Suprapubic skin (tissue), 4 donors: ENCODE data around the gene TMPRSS4.

Experiments used
- POLR2A ChIP-seq, 2 donors: fragments of 450-650 bp; IDR thresholded peaks; one replicate each; pipeline ENCODE4 v1.6.1; 2017; ENCODE audit warnings: antibody characterized with exemption in 2 of 2, mild to moderate bottlenecking in 2 of 2, moderate library complexity in 2 of 2
- POLR2AphosphoS5 ChIP-seq, 3 donors: sonication (generic); formaldehyde crosslinking; IDR thresholded peaks; one replicate each; pipeline ENCODE4 v1.6.1; 2017; ENCODE audit warnings: antibody characterized with exemption in 3 of 3

- TF ChIP-seq POLR2A (IDR thresholded peaks at IDR 0.05) = no peak
- TF ChIP-seq POLR2AphosphoS5 (IDR thresholded peaks at IDR 0.05) = no peak
Measured at GRCh38 chr11:118074785-118075184, 2.1 kb upstream of the TMPRSS4 start.
